ENCODE results near the gene CCNT1.
"Not testable (repeated sequence)": the region's sequence is repeated elsewhere in the genome, so short reads cannot be mapped to it uniquely, and the experiment has no call there.

Gene CCNT1

GRCh38 chr12:48641752-48642555, 74.6 kb downstream of the CCNT1 start:
- not testable (repeated sequence) for DNase-seq

GRCh38 chr12:48640854-48641253, 75.7 kb downstream of the CCNT1 start:
- DNase-seq = no peak

- DNase-seq = no peak
Measured at GRCh38 chr12:48640428-48640827, 76.1 kb downstream of the CCNT1 start.
